GM21367 (cell line): ENCODE data around the gene TNFRSF6B.
"Not testable (repeated sequence)": the region's sequence is repeated elsewhere in the genome, so short reads cannot be mapped to it uniquely, and the experiment has no call there.

ENCODE experiments used
- ATAC-seq: cut with Tn5 transposase; IDR thresholded peaks from one replicate; pipeline ENCODE4 v1.9.1; 2021; ENCODE audit not compliant: unreplicated experiment

The TNFRSF6B gene

GRCh38 chr20:63696628-63697356 is at the start of gene TNFRSF6B:
TNFRSF6B (plus strand) TSS chr20:63696652; CDS start chr20:63696768, 116 bp downstream.
- ATAC-seq, result no peak

- no peak for ATAC-seq
Observed at GRCh38 chr20:63648190-63648589, 48.3 kb upstream of the TNFRSF6B start.

- no peak for ATAC-seq
Observed at GRCh38 chr20:63648895-63649589, 47.4 kb upstream of the TNFRSF6B start.

- not testable (repeated sequence) for ATAC-seq
Observed at GRCh38 chr20:63650486-63650885, 46.0 kb upstream of the TNFRSF6B start.

GRCh38 chr20:63651942-63652191 is 44.6 kb upstream of the TNFRSF6B start:
- no peak for ATAC-seq

GRCh38 chr20:63652192-63652980 is 44.1 kb upstream of the TNFRSF6B start:
- ATAC-seq, result no peak

- no peak for ATAC-seq
Observed at GRCh38 chr20:63653041-63653973, 43.1 kb upstream of the TNFRSF6B start, which contains the start of gene STMN3. STMN3 (minus strand) TSS chr20:63653424; CDS start chr20:63653345, 79 bp downstream.

- ATAC-seq, result no peak
Observed at GRCh38 chr20:63653974-63654668, 42.3 kb upstream of the TNFRSF6B start.

- no peak for ATAC-seq
Observed at GRCh38 chr20:63655249-63655648, 41.2 kb upstream of the TNFRSF6B start.

GRCh38 chr20:63656451-63656850 is 40.0 kb upstream of the TNFRSF6B start:
- ATAC-seq, result no peak

- no peak for ATAC-seq
Observed at GRCh38 chr20:63657260-63657936, 39.1 kb upstream of the TNFRSF6B start.

- peak; percentile 67 for ATAC-seq
Observed at GRCh38 chr20:63657937-63658748, 38.3 kb upstream of the TNFRSF6B start, which contains the start of gene RTEL1. RTEL1 (plus strand) TSS chr20:63658312; CDS start chr20:63659403, 1,091 bp downstream.

GRCh38 chr20:63658749-63659187 is 37.7 kb upstream of the TNFRSF6B start:
- no peak for ATAC-seq

- no peak for ATAC-seq
Observed at GRCh38 chr20:63659370-63659769, 37.1 kb upstream of the TNFRSF6B start.

- not testable (repeated sequence) for ATAC-seq
Observed at GRCh38 chr20:63660174-63660573, 36.3 kb upstream of the TNFRSF6B start.

GRCh38 chr20:63660622-63661021 is 35.8 kb upstream of the TNFRSF6B start:
- no peak for ATAC-seq

- ATAC-seq, result no peak
Observed at GRCh38 chr20:63661108-63661507, 35.3 kb upstream of the TNFRSF6B start.
